ENCODE measurements around the gene ST3GAL5. TPM values are rescaled to one million over a fixed set of nuclear protein-coding genes. Genes with fewer than 3 reads are reported as not detected.

Gene ST3GAL5
- total RNA-seq, 2 experiments from 2014 or later: 7.4 to 11.3 TPM

DNA sequence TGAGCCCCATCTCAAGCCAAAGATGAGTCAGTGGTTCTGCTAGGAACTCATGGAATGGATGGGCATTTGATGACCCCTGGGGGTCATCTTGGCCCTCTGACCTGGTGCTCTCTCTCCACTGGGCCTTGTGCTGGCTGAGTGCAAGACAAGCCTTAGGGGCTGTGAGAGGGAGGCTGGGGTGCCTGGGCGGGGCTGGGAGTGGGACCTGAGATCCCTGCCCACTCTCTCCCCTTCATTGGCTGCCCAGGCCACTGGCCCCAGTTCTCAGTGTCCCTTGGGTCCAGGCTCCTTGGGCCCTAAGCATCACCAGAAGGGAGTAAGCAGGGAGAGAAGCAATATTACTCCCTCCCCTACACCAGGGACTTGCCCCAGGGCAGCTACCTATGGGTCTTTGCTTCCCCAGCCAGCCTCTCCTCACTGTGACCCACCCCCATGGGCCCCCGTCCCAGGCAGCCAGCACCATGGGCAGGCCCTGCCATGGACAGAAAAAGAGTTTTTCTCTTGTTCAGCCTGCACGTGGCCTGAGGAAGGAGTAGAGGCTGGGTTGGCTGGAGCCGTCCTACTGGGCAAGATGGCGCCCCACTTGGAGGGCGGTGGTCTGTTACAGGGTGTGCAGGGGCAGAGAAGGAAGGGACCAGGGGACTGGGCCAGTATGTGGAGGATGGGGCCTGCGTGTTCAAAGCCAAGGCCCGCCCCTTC is 101.4 kb downstream of the ST3GAL5 start:
- no peaks in the 10 kb centered on the region for H3K9me2 ChIP-seq (ENCODE audit: insufficient read depth, low read length)
- H3K9me3 ChIP-seq (ENCODE audit: low read length): no peaks in the 10 kb centered on the region
- no peaks in the 10 kb centered on the region for H3K4me1 ChIP-seq (ENCODE audit: insufficient read depth, low read length, poor library complexity, severe bottlenecking)
- no peak overlapping the region for H3K4me3 ChIP-seq (ENCODE audit: low read depth, low read length, poor library complexity, severe bottlenecking)
- no peak for DNase-seq (ENCODE audit: low spot score)
- BruUV-seq (replicated peaks): no TSS peak
- no peaks in the 10 kb centered on the region for H3K79me2 ChIP-seq (ENCODE audit: insufficient read depth, low read depth, low read length)
- H3K36me3 ChIP-seq (ENCODE audit: insufficient read depth, low read length): no peaks in the 10 kb centered on the region
- ChIA-PET POLR2A (no interaction called here), CTCF (ENCODE audit: unreplicated experiment) (no interaction called here)
- H2AFZ ChIP-seq (ENCODE audit: low read length): no peak overlapping the region
- H3K27ac ChIP-seq (ENCODE audit: low read depth, low read length, poor library complexity, severe bottlenecking): no peak overlapping the region
- no peak overlapping the region for H3K4me2 ChIP-seq (ENCODE audit: low read length)
- no peaks in the 10 kb centered on the region for H4K20me1 ChIP-seq (ENCODE audit: insufficient read depth, low read length)
- TF ChIP-seq EZH2phosphoT487 (IDR thresholded peaks at IDR 0.05; ENCODE audit: borderline replicate concordance, low read depth, low read length): no peak
- TF ChIP-seq, protein P1, sequence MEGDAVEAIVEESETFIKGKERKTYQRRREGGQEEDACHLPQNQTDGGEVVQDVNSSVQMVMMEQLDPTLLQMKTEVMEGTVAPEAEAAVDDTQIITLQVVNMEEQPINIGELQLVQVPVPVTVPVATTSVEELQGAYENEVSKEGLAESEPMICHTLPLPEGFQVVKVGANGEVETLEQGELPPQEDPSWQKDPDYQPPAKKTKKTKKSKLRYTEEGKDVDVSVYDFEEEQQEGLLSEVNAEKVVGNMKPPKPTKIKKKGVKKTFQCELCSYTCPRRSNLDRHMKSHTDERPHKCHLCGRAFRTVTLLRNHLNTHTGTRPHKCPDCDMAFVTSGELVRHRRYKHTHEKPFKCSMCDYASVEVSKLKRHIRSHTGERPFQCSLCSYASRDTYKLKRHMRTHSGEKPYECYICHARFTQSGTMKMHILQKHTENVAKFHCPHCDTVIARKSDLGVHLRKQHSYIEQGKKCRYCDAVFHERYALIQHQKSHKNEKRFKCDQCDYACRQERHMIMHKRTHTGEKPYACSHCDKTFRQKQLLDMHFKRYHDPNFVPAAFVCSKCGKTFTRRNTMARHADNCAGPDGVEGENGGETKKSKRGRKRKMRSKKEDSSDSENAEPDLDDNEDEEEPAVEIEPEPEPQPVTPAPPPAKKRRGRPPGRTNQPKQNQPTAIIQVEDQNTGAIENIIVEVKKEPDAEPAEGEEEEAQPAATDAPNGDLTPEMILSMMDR (conservative IDR thresholded peaks at IDR 0.05; ENCODE audit: low read length): no peak
- intact Hi-C loops (cut with micrococcal nuclease; ENCODE audit: unreplicated experiment): no loop called here

Small RNA genes within 50 kb of the gene (small RNA-seq; reads per million reads assigned to genes)
- gene RN7SKP83: not detected

Other genes with a start within 250 kb of the ST3GAL5 start
- gene SFTPB, start 220.8 kb downstream of the ST3GAL5 start, total RNA-seq (2014; rRNA removed; shearing (Covaris generic)): not detected in 2 replicates
- gene SFTPB, start 220.8 kb downstream of the ST3GAL5 start, total RNA-seq (2022): not detected in 2 replicates
- not detected in 2 replicates for gene GNLY, start 194.6 kb downstream of the ST3GAL5 start, total RNA-seq (2014; rRNA removed; shearing (Covaris generic))
- not detected in 2 replicates for gene GNLY, start 194.6 kb downstream of the ST3GAL5 start, total RNA-seq (2022)
- 0.44 TPM in 1 of 2 replicates, not detected in the other for gene ATOH8, start 135.0 kb downstream of the ST3GAL5 start, total RNA-seq (2014; rRNA removed; shearing (Covaris generic))
- gene ATOH8, start 135.0 kb downstream of the ST3GAL5 start, total RNA-seq (2022): not detected in 2 replicates
- gene POLR1A, start 216.9 kb upstream of the ST3GAL5 start, total RNA-seq (2014; rRNA removed; shearing (Covaris generic)): 17.5 and 24.0 TPM in 2 replicates
- 42.3 and 53.3 TPM in 2 replicates for gene POLR1A, start 216.9 kb upstream of the ST3GAL5 start, total RNA-seq (2022)
- 152 and 164 TPM in 2 replicates for gene PTCD3, start 217.2 kb upstream of the ST3GAL5 start, total RNA-seq (2014; rRNA removed; shearing (Covaris generic))
- 215 and 227 TPM in 2 replicates for gene PTCD3, start 217.2 kb upstream of the ST3GAL5 start, total RNA-seq (2022)

Data from OCI-LY7 (cell line).